NCI-H82 (cell line): ENCODE data around the gene CXCR5.
A peak's percentile ranks its signal among the peaks of the same experiment; 100 is the strongest.

ENCODE experiments used
- DNase-seq: peaks from one replicate; lab custom pipeline; 2025; lab: John Stamatoyannopoulos, UW

The CXCR5 gene

DNA sequence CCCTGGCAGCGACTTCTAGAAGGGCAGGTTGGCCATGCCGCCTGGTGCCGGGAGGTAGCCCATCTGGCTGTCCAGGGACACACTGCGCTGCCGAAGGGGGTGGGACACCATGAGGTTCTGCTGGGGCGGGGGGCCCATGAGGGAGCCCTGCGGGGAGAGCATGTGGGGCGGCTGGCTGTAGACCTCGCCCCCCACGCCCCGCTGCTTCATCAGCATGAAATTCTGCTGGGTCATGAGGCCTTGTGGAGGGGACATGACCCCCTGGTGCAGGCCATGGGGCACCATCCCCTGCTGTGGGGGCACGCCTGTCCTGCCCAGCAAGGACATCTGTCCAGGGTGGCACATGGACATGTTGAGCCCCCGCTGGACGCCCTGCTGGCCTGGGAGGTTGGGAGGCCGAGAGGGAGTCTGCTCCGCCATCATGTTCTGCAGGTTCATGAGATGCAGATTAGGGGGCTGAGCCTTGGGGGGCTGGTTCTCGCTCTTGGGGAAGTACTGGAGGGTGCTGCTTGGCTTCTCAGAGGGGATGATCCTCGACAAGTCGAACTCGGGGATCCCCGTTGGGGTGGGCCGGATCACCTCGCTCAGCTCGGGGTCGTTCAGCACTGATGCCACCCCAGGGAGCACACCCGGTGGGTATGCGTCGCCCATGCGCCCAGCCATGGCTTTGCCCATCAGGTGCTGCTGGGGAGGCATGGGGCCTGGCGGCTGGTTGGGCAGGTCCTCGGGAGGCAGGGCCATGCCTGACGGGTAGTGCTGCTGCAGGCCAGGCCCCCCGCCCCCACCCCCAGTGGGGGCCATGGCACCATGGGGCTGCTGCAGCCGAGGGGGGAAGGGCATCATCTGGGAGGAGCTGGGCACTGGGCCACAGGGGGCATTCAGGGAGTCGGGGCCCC is 15.0 kb downstream of the CXCR5 start:
- DNase-seq, result no peak

DNA sequence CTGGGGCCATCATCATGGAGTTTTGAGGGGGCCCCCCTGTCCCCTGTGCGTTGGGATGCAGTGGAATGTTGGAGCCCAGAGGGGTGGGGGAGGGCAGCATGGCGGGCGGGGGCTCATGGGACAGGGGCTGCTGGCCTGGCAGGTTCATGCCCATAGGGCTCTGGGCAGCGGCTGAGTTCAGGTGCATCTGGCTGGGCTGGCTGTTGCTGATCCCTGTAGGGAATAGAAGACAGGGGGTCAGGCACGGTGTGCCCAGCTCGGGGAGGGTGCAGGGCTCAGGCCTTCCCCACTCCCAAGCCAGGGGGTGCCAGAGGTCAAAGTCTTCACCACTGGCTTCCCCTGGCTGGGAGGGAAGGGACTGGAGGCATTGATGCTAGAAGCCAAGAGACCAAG is 15.6 kb downstream of the CXCR5 start:
- DNase-seq, result no peak

DNA sequence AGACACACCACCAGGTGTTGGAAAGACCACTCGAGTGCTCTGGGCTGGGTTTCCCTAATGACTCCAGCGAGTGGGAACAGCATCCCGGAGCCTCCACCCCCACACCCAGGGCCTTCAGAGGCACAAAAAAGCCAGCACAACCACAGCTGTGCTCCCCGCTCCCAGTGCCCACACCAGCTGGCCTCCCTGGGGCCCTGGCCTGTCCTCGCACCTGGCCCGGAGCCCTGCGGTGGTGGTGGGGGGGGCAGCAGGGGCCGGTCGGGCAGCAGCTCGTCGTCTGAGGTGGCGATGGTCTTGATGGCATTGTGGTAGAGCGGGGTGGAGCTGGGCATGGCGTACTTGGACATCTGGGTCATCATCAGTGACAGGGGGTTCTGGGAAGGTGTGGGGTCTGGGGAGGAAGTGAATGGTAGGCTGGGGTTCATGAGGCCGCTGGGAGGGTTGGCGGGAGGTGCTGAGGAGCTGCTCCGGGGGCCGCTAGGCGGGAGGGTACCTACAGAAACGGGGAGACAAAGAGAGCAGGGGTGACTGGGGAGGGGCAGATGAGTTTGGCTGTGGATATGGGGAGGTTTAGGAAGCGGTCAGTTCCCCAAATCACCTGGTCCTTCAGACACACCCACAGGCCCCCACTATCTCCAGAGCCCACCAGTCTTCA is 16.1 kb downstream of the CXCR5 start:
- DNase-seq, result no peak

GRCh38 chr11:118900535-118901384 is 17.1 kb downstream of the CXCR5 start:
- DNase-seq, result no peak

GRCh38 chr11:118901494-118902335 is 18.0 kb downstream of the CXCR5 start:
- DNase-seq, result no peak

DNA sequence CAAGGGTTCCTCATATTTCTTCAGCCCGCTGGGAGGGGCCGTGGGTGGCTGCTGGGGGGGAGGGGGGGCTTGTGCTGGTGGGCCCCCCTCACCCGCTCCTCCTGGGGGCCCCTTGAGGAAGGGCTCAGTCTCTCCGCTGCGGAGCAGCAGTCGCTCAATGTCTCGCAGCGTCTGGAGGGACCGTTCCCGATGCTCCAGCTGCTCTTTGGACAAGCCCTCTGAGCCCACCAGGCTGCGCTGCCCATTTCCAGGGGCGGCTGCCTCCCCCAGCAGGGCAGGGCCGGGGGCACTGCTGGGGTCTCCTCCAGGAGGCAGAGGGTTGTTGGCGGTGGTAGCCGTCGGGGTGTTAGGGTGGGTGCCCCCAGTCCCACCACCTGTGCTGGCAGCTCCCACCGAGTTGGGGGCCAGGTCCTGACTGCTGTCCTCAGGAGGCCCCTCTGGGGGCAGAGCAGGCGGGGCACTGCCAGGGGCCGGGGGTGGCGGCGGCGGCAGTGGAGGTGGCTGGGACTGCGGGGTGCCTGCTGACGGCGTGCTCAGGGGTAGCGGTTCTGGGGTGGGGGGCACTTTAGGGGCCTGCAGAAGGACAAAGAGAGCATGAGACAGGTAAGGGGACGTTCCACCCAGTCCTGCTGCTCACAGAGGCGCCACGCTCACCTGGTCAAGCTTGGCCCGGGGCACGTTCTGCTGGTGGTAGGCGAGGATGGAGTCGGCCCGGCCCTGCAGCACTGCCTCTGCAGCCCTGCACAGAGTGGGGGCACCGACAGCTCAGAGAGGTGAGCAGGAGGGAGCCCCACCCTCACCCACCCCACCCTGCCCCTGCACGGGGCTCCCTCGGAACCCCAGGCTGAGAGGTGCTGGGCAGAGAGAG is 18.9 kb downstream of the CXCR5 start:
- DNase-seq, result no peak

GRCh38 chr11:118903204-118904015 is 19.7 kb downstream of the CXCR5 start:
- DNase-seq, result no peak

DNA sequence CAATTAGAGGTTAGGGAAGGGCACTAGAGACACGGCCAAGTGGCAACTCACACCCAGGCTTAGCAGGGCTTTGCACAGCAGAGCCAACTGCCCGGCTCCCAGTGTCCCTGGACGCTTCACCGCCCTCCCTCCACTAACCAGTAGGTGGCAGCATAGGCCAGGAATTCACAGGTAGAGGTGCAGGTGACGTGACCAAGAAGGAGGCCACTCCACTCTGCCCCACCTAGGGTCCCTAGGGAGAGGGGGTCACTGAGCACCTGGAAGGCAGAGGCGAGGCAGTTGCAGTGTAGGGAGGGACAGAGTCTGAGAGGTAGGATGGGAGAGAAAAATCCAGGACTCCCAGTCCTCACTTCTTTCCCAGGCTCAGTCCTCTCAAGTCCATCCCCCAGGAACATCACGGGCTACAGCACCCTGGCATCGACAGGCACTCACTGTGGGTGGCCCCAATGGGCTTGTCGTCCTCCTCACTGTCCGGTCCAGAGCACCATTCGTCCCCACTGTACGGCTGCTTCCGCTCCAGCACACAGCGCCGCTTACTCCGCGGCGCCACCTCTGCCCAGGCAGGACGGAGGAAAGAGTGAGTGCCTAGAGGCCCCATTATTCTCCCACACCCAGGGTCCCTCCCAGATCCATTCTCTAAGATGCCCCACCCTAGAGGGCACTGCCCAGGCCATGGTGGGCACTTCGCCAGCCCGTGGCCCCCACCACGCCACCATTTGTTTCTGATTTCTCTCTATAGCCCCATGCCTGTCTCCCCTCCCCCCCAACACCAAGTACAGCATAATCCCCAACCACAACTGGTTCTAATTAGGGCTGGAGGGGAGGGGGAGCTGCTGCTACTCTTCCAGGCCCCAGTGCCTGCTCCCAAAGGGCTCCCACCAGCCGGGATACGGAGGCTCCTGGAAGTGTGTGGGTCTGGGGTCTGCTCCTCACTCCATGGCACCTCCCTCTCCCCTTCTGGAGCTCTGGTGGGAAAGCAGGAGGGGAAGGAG is 23.7 kb downstream of the CXCR5 start:
- peak; percentile 88 for DNase-seq

- no peak for DNase-seq
Observed at GRCh38 chr11:118908264-118908663, 24.6 kb downstream of the CXCR5 start.

GRCh38 chr11:118908901-118909618 is 25.4 kb downstream of the CXCR5 start:
- peak; percentile 99 for DNase-seq

GRCh38 chr11:118909619-118910308 is 26.1 kb downstream of the CXCR5 start:
- no peak for DNase-seq

GRCh38 chr11:118910309-118911112 is 26.8 kb downstream of the CXCR5 start:
- DNase-seq, result no peak

DNA sequence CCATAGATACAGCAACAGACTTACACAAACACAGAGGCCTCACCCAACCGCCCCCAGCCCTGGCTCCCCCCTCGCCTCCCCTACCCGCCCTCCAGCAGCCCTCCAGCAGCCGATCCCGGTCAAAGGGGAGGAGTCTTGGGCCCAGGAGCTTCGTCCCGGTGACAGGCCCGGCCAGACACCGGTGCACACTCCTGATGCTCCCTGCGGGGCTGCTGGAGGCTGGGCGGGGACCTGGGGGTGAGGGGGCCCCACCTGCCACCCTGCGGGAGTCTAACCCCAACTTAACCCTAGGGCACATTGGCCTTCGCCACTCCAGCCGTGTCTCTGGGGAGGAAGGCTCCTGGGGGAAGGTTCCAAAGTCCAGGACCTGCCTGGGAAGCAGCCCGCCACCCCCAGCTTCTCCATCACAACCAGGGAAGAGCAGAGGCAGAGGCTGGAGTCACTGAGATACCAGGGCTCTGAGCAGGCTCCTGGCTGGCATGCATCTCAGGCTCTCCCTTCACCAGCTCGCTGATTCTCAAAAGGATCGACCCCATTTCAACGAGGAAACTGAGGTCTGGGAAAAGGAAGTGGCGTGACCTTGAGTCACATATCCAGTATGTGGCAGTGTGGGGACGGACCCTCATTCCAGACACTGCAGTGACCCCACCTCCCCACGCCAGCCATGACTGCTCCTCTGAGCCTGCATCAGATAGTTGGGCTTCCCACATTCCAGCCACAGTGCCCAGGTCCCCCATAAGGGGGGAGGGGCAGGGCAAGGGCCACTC is 27.6 kb downstream of the CXCR5 start:
- DNase-seq, result peak; percentile 10

- DNase-seq, result peak; percentile 69
Observed at GRCh38 chr11:118911880-118912741, 28.4 kb downstream of the CXCR5 start.
